ENCODE measurements around the gene ING3. TPM values are rescaled to one million over a fixed set of nuclear protein-coding genes. Genes with fewer than 3 reads are reported as not detected.

The ING3 gene
- total RNA-seq, 2 experiments from 2014 or later: 19.0 to 20.0 TPM

DNA sequence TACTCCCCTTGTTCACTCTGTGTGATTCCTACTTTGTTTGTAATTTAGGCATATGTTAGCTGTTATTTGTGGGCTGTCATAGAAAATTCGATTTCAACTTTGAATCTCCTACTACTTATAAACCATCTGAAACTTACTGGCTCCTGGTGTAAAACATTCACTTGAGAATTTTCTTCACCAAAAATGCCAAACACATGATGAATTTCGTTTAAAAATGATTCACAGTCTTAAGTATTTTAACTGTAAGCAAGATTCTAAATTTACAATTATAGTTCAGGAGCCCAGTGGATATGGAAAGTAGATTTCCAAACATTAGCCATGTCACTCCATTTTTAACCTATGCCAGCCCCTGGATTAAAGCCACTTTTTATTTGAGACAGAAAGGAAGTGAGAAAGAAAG, 41.0 kb downstream of the ING3 start:
- DNase-seq: no peak
- POLR2A ChIA-PET: no interaction called here
- Mint-ChIP-seq H3K4me1 (ENCODE audit: low read depth) (peaks cover 19% of the 10 kb centered on the region), H3K9me3 (ENCODE audit: insufficient read depth) (no peaks in the 10 kb centered on the region), H3K27ac (no peak overlapping the region), H3K27me3 (ENCODE audit: low read depth) (peaks cover 51% of the 10 kb centered on the region), H3K36me3 (ENCODE audit: low read depth) (no peaks in the 10 kb centered on the region), H3K4me3 (no peak overlapping the region)
- CTCF ChIA-PET: no interaction called here
- ATAC-seq: no peak

DNA sequence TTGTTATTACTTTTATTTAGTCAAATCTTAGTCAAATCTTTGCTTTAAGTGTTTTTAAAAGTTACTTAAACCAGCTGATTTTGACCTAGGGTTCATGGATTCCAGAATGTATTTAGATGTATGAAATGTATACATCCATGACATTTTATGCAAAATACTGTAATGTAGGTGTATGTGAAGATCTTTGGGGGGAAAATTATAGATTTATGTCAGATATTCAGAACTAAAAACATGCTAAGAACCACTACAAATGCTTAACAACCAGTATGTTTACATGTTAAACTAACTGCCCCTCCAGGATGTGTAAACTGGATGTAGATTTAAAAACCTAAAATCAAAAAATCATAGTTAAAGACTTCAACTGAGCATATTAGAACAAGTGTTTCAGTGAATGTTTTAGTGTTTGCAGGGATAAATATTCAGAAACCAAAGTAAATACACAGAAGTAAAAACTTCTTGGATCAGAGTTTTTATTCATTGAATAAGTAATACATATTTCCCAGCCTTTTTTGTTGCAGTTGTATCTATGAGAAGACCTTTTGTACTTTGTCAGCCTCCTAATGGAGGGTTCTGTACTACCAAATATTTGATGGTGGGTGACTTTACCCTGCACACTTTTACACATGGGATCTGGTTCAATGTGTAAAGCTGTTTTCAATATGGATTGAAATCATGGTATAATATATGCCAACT, 41.8 kb downstream of the ING3 start:
- Mint-ChIP-seq H3K27me3 (ENCODE audit: low read depth) (peaks cover 51% of the 10 kb centered on the region), H3K27ac (no peak overlapping the region), H3K4me3 (no peak overlapping the region), H3K4me1 (ENCODE audit: low read depth) (peaks cover 22% of the 10 kb centered on the region), H3K9me3 (ENCODE audit: insufficient read depth) (no peaks in the 10 kb centered on the region), H3K36me3 (ENCODE audit: low read depth) (no peaks in the 10 kb centered on the region)
- ATAC-seq (no peak), DNase-seq (no peak)
- ChIA-PET POLR2A (no interaction called here), CTCF (no interaction called here)

DNA sequence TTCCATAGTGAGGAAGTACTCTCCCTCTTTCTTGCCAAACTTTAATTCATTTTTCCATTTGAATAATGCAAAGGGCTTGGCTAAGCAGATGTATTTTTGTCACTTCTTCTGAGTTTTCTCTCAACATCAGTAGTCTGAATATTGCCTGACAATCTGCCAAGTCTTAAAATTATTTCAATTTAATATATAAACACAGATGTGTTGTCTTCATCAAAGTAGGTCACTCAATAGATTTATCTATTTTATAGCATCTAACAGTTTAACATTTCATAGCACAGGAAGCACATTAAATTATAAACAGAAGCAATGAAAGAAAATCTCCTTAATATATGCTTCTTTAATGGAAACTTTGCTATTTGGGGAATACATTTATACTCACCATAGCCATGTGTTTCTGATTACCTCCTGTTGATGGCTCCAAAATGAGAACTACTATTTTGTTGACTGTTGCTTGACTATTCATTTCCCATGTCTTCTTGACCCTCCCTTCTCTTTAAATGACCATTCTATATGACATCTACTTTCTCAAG, 42.5 kb downstream of the ING3 start:
- ChIA-PET POLR2A (no interaction called here), CTCF (no interaction called here)
- DNase-seq: no peak
- H3K4me1 Mint-ChIP-seq (ENCODE audit: low read depth): peaks cover 17% of the 10 kb centered on the region
- peaks cover 44% of the 10 kb centered on the region for H3K27me3 Mint-ChIP-seq (ENCODE audit: low read depth)
- no peak for ATAC-seq
- H3K36me3 Mint-ChIP-seq (ENCODE audit: low read depth): no peaks in the 10 kb centered on the region
- H3K27ac Mint-ChIP-seq: no peak overlapping the region
- H3K9me3 Mint-ChIP-seq (ENCODE audit: insufficient read depth): no peaks in the 10 kb centered on the region
- H3K4me3 Mint-ChIP-seq: no peak overlapping the region

DNA sequence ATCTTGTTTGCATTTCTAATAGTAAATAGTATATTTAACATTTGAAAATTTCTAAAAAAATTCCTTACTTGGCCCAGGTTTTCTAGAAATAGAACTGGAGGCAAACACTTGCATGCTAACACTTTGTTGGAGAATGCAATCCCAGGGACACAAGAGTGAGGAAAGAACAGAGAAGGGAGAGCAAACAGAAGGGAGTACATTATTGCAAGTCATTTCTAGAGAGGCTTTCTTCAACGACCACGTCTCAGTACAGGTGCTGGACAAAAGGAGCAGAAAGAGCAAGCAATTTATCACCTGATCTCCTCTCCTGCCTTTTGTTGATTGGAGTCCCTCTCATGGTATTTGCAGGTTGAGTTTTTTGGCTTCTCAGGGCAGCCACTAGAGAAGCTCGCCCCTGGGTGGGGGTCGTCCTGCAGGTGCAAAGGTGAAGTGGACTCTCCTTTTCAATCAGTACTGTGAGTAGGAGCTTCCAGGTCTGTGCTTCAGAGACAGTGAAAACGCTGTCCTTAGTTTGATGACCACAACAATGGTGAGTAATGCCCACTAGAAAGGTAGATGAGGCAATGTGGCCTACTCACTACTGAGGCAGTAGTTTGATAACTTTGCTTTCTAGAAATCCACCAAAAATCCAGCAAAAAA, 43.1 kb downstream of the ING3 start:
- peaks cover 38% of the 10 kb centered on the region for H3K27me3 Mint-ChIP-seq (ENCODE audit: low read depth)
- ATAC-seq (no peak), DNase-seq (no peak)
- no peaks in the 10 kb centered on the region for H3K9me3 Mint-ChIP-seq (ENCODE audit: insufficient read depth)
- ChIA-PET POLR2A (no interaction called here), CTCF (no interaction called here)
- no peak overlapping the region for H3K27ac Mint-ChIP-seq
- H3K4me1 Mint-ChIP-seq (ENCODE audit: low read depth): peaks cover 12% of the 10 kb centered on the region
- H3K36me3 Mint-ChIP-seq (ENCODE audit: low read depth): no peaks in the 10 kb centered on the region
- H3K4me3 Mint-ChIP-seq: no peak overlapping the region

DNA sequence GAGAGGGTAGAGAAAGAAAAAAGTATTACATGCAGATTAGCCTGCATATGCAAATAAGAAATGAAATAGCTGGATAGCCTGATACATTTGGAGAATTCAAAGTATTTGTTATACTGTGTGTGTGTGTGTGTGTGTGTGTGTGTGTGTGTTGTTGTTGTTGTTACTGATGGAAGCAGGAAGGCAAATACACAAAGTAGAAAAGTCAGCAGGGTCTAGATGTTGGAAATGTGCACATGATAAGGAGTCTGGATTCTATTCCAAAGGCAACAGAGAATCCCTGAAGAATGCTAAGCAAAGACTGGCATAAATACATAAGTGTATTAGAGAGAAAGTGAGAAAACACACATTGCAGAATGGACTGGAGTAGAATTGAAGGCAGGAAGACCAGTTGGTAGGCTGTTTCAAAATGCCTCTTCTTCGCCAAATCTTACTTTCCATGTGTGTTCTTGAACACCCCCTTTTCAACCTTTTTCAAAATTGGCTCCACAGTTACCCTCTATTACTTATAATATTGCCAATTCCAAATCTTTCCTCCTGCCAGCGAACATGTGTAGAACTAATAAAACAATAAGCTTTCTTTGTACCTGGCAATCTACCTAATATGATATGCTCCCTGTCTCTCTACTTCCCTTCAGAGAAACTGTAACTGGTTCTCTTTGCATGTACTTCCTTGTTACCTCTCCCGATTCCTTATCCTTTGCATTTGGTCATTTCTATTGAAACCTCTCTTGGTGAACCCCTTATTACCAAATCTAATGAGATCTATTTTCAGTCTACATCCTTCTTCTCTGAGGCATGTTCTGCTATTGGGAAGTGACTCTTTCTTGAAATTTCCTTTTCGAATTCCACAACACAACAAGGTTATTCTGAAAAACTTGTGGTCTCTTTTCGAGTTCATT, 44.2 kb downstream of the ING3 start:
- ATAC-seq: no peak
- Mint-ChIP-seq H3K27ac (no peak overlapping the region), H3K4me3 (no peak overlapping the region), H3K27me3 (ENCODE audit: low read depth) (peaks cover 27% of the 10 kb centered on the region), H3K9me3 (ENCODE audit: insufficient read depth) (no peaks in the 10 kb centered on the region), H3K36me3 (ENCODE audit: low read depth) (no peaks in the 10 kb centered on the region), H3K4me1 (ENCODE audit: low read depth) (peaks cover 6% of the 10 kb centered on the region)
- DNase-seq: no peak
- POLR2A ChIA-PET: no interaction called here
- CTCF ChIA-PET: no interaction called here

DNA sequence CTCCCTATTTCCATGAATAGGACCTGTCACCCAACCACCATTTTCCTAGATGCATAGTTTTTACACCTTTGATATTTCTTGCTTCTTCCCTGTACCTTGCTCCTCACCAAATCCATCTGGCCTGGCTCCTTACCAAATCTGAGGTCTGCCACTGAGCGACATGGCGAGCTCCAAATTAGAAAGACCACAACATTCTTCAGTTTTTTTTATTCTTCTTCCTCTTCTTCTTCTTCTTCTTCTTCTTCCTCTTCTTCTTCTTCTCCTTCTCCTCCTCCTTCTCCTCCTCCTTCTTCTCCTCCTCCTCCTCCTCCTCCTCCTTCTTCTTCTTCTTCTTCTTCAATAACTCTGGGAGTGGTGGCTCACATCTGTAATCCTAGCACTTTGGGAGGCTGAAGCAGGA, 45.1 kb downstream of the ING3 start:
- Mint-ChIP-seq H3K4me1 (ENCODE audit: low read depth) (peaks cover 10% of the 10 kb centered on the region), H3K27me3 (ENCODE audit: low read depth) (peaks cover 21% of the 10 kb centered on the region), H3K36me3 (ENCODE audit: low read depth) (no peaks in the 10 kb centered on the region), H3K27ac (no peak overlapping the region), H3K4me3 (no peak overlapping the region), H3K9me3 (ENCODE audit: insufficient read depth) (no peaks in the 10 kb centered on the region)
- DNase-seq (no peak), ATAC-seq (no peak)
- ChIA-PET CTCF (no interaction called here), POLR2A (no interaction called here)

DNA sequence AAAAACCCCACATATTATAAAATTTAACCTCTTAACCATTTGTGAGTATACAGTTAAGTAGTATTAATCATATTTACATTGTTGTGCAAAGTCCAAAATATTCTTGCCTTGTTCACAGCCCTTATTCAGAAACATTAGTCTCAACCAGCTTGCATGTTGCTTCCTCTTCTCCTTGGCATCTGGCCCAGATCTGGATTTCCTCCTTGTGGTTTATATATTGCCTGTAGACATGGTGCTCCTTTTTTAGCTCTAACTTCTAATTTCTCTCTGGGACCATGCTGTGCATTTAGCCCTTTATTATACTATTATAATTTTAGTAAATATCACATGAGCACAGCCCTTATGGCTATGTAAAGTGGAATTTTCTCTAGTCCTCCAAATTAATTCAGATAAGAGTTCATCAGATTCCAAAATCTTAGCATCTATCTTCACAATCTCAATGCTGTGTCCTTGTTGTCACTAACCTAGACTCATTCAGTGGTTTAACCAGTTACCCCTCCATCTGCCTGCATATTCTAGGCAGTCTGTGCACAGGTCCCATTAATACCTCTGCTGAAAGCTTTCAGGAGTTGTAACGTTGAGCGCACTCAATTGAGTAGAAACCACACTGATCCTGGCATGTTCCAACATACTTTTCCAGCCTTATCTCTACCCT, 45.9 kb downstream of the ING3 start:
- ChIA-PET CTCF (interaction anchor here (1.6 kb wide), 1 partner anchor 9 kb away, joined by 6 read pairs; no protein-coding TSS in a partner anchor), POLR2A (no interaction called here)
- Mint-ChIP-seq H3K9me3 (ENCODE audit: insufficient read depth) (no peaks in the 10 kb centered on the region), H3K27me3 (ENCODE audit: low read depth) (peaks cover 18% of the 10 kb centered on the region), H3K4me3 (no peak overlapping the region), H3K27ac (no peak overlapping the region), H3K4me1 (ENCODE audit: low read depth) (peaks cover 10% of the 10 kb centered on the region), H3K36me3 (ENCODE audit: low read depth) (no peaks in the 10 kb centered on the region)
- DNase-seq (no peak), ATAC-seq (no peak)

DNA sequence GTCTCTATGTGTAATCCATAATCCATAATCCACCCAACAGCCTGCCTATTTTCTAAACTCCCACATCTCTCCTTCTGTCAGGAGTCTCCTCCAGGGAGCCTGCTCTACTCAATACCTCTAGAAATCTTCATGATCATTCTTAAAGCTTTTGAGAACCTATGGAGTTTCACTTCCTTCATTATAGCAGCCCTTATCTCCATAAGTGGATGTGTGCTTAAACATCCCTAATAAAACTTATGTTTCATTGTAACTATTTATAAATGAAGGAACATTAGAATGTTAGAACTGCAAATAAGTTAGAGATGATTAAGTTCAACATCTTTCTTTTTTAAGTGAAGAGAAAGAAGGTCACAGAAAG, 46.4 kb downstream of the ING3 start:
- DNase-seq (no peak), ATAC-seq (no peak)
- ChIA-PET CTCF (interaction anchor here (1.6 kb wide), 1 partner anchor 10 kb away, joined by 6 read pairs; no protein-coding TSS in a partner anchor), POLR2A (no interaction called here)
- H3K27me3 Mint-ChIP-seq (ENCODE audit: low read depth): peaks cover 14% of the 10 kb centered on the region
- H3K27ac Mint-ChIP-seq: no peak overlapping the region
- H3K9me3 Mint-ChIP-seq (ENCODE audit: insufficient read depth): no peaks in the 10 kb centered on the region
- no peaks in the 10 kb centered on the region for H3K36me3 Mint-ChIP-seq (ENCODE audit: low read depth)
- H3K4me1 Mint-ChIP-seq (ENCODE audit: low read depth): peaks cover 10% of the 10 kb centered on the region
- no peak overlapping the region for H3K4me3 Mint-ChIP-seq

DNA sequence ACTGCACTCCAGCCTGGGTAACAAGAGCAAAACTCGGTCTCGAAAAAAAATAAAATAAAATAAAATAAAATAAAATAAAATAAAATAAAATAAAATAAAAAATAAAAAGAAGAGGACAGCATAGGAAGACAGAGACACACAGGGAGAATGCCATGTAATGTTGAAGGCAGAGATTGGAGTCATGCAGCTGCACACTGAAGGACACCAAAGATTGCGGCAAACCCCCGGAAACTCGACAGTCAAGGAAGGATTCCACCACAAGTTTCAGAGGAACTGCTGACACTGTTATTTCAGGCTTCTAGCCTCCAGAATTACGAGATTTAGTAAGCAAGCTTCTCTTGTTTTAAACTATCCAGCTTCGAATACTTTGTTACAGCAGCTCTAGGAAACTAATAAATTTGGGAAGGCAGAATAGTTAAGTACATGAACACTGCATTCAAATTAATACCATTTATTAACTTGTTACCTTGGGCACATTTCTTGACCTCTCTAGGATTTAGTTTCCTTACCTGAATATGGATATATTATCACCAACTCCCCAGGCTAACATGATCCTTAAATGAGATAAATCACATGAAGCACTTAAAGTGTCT, 47.4 kb downstream of the ING3 start:
- H3K36me3 Mint-ChIP-seq (ENCODE audit: low read depth): no peaks in the 10 kb centered on the region
- ATAC-seq (no peak), DNase-seq (no peak)
- peaks cover 16% of the 10 kb centered on the region for H3K27me3 Mint-ChIP-seq (ENCODE audit: low read depth)
- H3K4me3 Mint-ChIP-seq: no peak overlapping the region
- peaks cover 10% of the 10 kb centered on the region for H3K4me1 Mint-ChIP-seq (ENCODE audit: low read depth)
- POLR2A ChIA-PET: no interaction called here
- H3K9me3 Mint-ChIP-seq (ENCODE audit: insufficient read depth): no peaks in the 10 kb centered on the region
- H3K27ac Mint-ChIP-seq: no peak overlapping the region
- CTCF ChIA-PET: interaction anchor here (1.0 to 1.3 kb wide), 2 partner anchors 11 to 110 kb away, joined by 3 to 10 read pairs; no protein-coding TSS in a partner anchor

DNA sequence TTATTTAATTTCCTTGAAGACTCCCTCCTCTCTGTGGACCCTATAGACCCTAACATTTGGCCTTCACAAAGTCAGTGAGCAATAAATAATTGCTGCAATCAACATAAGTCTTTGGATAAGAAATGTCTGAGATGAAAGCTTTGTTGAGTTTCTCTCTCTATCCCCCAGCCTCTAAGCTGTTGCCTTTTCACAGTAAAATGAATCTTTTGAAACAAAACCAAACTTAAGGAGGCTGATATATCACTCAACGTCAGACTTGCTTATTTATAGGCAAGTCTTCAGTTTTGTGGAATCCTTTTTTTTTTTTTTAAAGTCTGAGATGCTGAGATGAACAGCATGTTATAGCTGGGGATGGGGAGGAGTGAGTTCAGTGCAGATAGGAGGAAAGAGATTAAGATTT, 47.9 kb downstream of the ING3 start:
- no peak overlapping the region for H3K4me3 Mint-ChIP-seq
- peaks cover 17% of the 10 kb centered on the region for H3K27me3 Mint-ChIP-seq (ENCODE audit: low read depth)
- peaks cover 10% of the 10 kb centered on the region for H3K4me1 Mint-ChIP-seq (ENCODE audit: low read depth)
- ATAC-seq: no peak
- H3K9me3 Mint-ChIP-seq (ENCODE audit: insufficient read depth): no peaks in the 10 kb centered on the region
- ChIA-PET CTCF (interaction anchor here (1.0 to 1.3 kb wide), 2 partner anchors 11 to 110 kb away, joined by 3 to 10 read pairs; no protein-coding TSS in a partner anchor), POLR2A (no interaction called here)
- H3K36me3 Mint-ChIP-seq (ENCODE audit: low read depth): no peaks in the 10 kb centered on the region
- no peak overlapping the region for H3K27ac Mint-ChIP-seq
- no peak for DNase-seq

DNA sequence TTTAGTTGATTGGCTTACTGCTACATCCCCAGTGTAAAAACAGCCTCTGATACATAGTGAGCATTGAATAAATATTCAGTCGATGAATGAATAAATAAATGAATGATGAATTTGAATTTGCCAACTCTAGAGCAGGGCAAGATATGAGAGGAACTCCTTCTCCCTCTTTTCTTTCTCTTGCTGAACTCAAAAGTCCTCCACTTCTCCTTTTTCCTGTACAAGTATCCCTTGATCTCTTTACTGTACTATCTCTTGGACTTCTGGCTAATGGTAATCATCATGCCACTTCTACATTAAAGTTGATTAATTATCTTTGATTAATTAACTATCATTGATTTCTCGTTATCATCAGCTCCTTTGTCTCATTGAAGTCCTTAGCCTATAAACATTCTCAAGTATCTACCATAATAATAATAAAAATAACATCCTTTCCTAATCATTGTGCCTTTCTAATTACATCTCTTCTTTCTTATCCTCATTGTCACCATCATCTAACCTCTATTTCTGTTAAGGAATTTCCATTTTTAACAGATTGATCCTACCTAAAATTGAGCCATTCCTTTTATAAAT, 48.5 kb downstream of the ING3 start:
- ChIA-PET POLR2A (no interaction called here), CTCF (interaction anchor here (1.0 to 1.3 kb wide), 2 partner anchors 12 to 109 kb away, joined by 3 to 10 read pairs; no protein-coding TSS in a partner anchor)
- H3K4me3 Mint-ChIP-seq: no peak overlapping the region
- no peaks in the 10 kb centered on the region for H3K9me3 Mint-ChIP-seq (ENCODE audit: insufficient read depth)
- DNase-seq (no peak), ATAC-seq (no peak)
- peaks cover 19% of the 10 kb centered on the region for H3K27me3 Mint-ChIP-seq (ENCODE audit: low read depth)
- no peaks in the 10 kb centered on the region for H3K36me3 Mint-ChIP-seq (ENCODE audit: low read depth)
- peaks cover 10% of the 10 kb centered on the region for H3K4me1 Mint-ChIP-seq (ENCODE audit: low read depth)
- no peak overlapping the region for H3K27ac Mint-ChIP-seq

All from activated CD8-positive, alpha-beta T cell treated with anti-CD3 and anti-CD28 coated beads, Interleukin-2, amount 10 ng/mL, durations not matched to agents 7 days and 5 days (primary cell).